ENCODE data around the gene CLCN1.
A peak's percentile ranks its signal among the peaks of the same experiment; 100 is the strongest.
"Not testable (repeated sequence)": the region's sequence is repeated elsewhere in the genome, so short reads cannot be mapped to it uniquely, and the experiment has no call there.

Gene CLCN1

GRCh38 chr7:143286522-143286890, 29.4 kb upstream of the CLCN1 start:
- TF ChIP-seq ZFX (IDR thresholded peaks at IDR 0.05) (no peak), CTCF (conservative IDR thresholded peaks at IDR 0.05) (no peak)
- no peak overlapping the region for H3K27ac ChIP-seq

- TF ChIP-seq CTCF (conservative IDR thresholded peaks at IDR 0.05), result no peak
- TF ChIP-seq ZFX (IDR thresholded peaks at IDR 0.05), result no peak
- peak overlapping the region; percentile 85 for H3K27ac ChIP-seq
These were observed 28.5 kb upstream of the CLCN1 start for GRCh38 chr7:143287339-143287934.

- TF ChIP-seq CTCF (conservative IDR thresholded peaks at IDR 0.05) (peak; percentile 58), ZFX (IDR thresholded peaks at IDR 0.05) (peak; percentile 70; the same call in 1 of the 2 replicates)
These were observed 27.7 kb upstream of the CLCN1 start, which contains the start of gene CASP2 for GRCh38 chr7:143287935-143288826. Gene CASP2 (plus strand): TSS chr7:143288351. CDS start chr7:143288456, 105 bp downstream.

GRCh38 chr7:143288836-143289235, 27.1 kb upstream of the CLCN1 start:
- TF ChIP-seq ZFX (IDR thresholded peaks at IDR 0.05) (no peak), CTCF (conservative IDR thresholded peaks at IDR 0.05) (no peak)

More at GRCh38 chr7:143287935-143288826, 27.7 kb upstream of the CLCN1 start, which contains the start of gene CASP2:
- H3K27ac ChIP-seq, result peak within 1 kb of the TSS; percentile 85

GRCh38 chr7:143289421-143289820, 26.5 kb upstream of the CLCN1 start:
- no peak for TF ChIP-seq CTCF (conservative IDR thresholded peaks at IDR 0.05)
- no peak for TF ChIP-seq ZFX (IDR thresholded peaks at IDR 0.05)
- H3K27ac ChIP-seq, result no peak overlapping the region

More at GRCh38 chr7:143288836-143289235, 27.1 kb upstream of the CLCN1 start:
- peak overlapping the region; percentile 85 for H3K27ac ChIP-seq

- H3K27ac ChIP-seq, result not testable (repeated sequence)
These were observed 26.0 kb upstream of the CLCN1 start for GRCh38 chr7:143289888-143290287.

GRCh38 chr7:143290293-143290692, 25.6 kb upstream of the CLCN1 start:
- H3K27ac ChIP-seq, result no peak overlapping the region
- TF ChIP-seq ZFX (IDR thresholded peaks at IDR 0.05) (no peak), CTCF (conservative IDR thresholded peaks at IDR 0.05) (no peak)

Measured in C4-2B (cell line).